AML-193 (cell line): ENCODE measurements around the gene PNPO.
A peak's percentile ranks its signal among the peaks of the same experiment; 100 is the strongest.

ENCODE experiments used
- DNase-seq, 2 experiments: peaks; one replicate each; lab custom pipeline; 2025; lab: John Stamatoyannopoulos, UW

The PNPO gene

GRCh38 chr17:47949946-47950345, 8.6 kb downstream of the PNPO start:
- no peak for DNase-seq

- DNase-seq = no peak
These were observed 9.1 kb downstream of the PNPO start for GRCh38 chr17:47950448-47950847.

- no peak for DNase-seq
These were observed 11.0 kb downstream of the PNPO start for GRCh38 chr17:47952171-47953021.

GRCh38 chr17:47953909-47954308, 12.5 kb downstream of the PNPO start:
- no peak for DNase-seq

GRCh38 chr17:47955497-47956461, 14.4 kb downstream of the PNPO start:
- DNase-seq = no peak

- no peak for DNase-seq
These were observed 15.6 kb downstream of the PNPO start for GRCh38 chr17:47956791-47957590.

- DNase-seq = no peak
These were observed 16.5 kb downstream of the PNPO start, which contains the start of gene PRR15L for GRCh38 chr17:47957591-47958490. Gene PRR15L, minus strand, starts transcription at chr17:47957883. Its CDS starts 4,649 bp downstream, at chr17:47953234.

- no peak for DNase-seq
These were observed 18.7 kb downstream of the PNPO start for GRCh38 chr17:47959825-47960655.

- no peak for DNase-seq
These were observed 20.0 kb downstream of the PNPO start for GRCh38 chr17:47961406-47961805.

- no peak for DNase-seq
These were observed 21.5 kb downstream of the PNPO start for GRCh38 chr17:47962901-47963300.

GRCh38 chr17:47964856-47965255, 23.5 kb downstream of the PNPO start:
- no peak for DNase-seq

- DNase-seq = no peak
These were observed 24.7 kb downstream of the PNPO start for GRCh38 chr17:47966079-47966519.

- DNase-seq = no peak
These were observed 26.4 kb downstream of the PNPO start for GRCh38 chr17:47967607-47968252.

GRCh38 chr17:47968836-47969235, 27.5 kb downstream of the PNPO start:
- no peak for DNase-seq

- no peak for DNase-seq
These were observed 28.8 kb downstream of the PNPO start for GRCh38 chr17:47969930-47970724.

- peak; percentile 100 for DNase-seq
These were observed 29.5 kb downstream of the PNPO start, which contains the start of gene CDK5RAP3 for GRCh38 chr17:47970725-47971499. Gene CDK5RAP3, plus strand, starts transcription at chr17:47971113. Its CDS starts 34 bp downstream, at chr17:47971147.

- no peak for DNase-seq
These were observed 32.2 kb downstream of the PNPO start for GRCh38 chr17:47973541-47973940.
